Transverse colon (tissue), 4 donors: Measurements from ENCODE around the gene OR2V2. TPM values are rescaled to one million over a fixed set of nuclear protein-coding genes. Genes with fewer than 3 reads are reported as not detected.
"Not testable (repeated sequence)": the region's sequence is repeated elsewhere in the genome, so short reads cannot be mapped to it uniquely, and the experiment has no call there.

Experiments used
- DNase-seq: peaks from one replicate; pipeline ENCODE4 v3.0.0-alpha.2; 2019
- H3K27ac ChIP-seq, 4 donors: fragments of 200-600 bp; sonication (generic); 2 replicates each; pipeline ENCODE4 v1.5.1; 2016 to 2018; ENCODE audit warnings: inconsistent platforms in 4 of 4
- H3K27me3 ChIP-seq: fragments of 200-600 bp; sonication (generic); 2 replicates; pipeline ENCODE4 v1.5.1; 2017; ENCODE audit warnings: inconsistent platforms
- H3K36me3 ChIP-seq, 4 donors: fragments of 200-600 bp; sonication (generic); 2 replicates each; pipeline ENCODE4 v1.5.1; 2017 to 2019; ENCODE audit warnings: inconsistent platforms in 4 of 4
- H3K4me1 ChIP-seq, 4 donors: fragments of 200-600 bp; sonication (generic); 2 replicates each; pipeline ENCODE4 v1.5.1; 2017 to 2020; ENCODE audit warnings: inconsistent platforms in 4 of 4
- H3K4me3 ChIP-seq, 4 donors: fragments of 200-600 bp; sonication (generic); 1 replicate in 1 of 4; 2 replicates in 3 of 4; pipeline versions ENCODE4 v1.5.1 to v1.6.1; 2017 to 2019; ENCODE audit warnings: inconsistent platforms in 4 of 4
- H3K9me3 ChIP-seq, 2 donors: fragments of 200-600 bp; sonication (generic); 2 replicates each; pipeline ENCODE4 v1.5.1; 2017 to 2019; ENCODE audit warnings: inconsistent platforms in 2 of 2
- EP300 ChIP-seq: sonication (generic); formaldehyde crosslinking; IDR thresholded peaks from one replicate; pipeline ENCODE4 v1.6.1; 2017; ENCODE audit warnings: antibody characterized with exemption, low read depth
- POLR2A ChIP-seq: fragments of 450-650 bp; IDR thresholded peaks from one replicate; pipeline ENCODE4 v1.6.1; 2016; ENCODE audit warnings: antibody characterized with exemption, mild to moderate bottlenecking, moderate library complexity
- POLR2AphosphoS5 ChIP-seq, 3 donors: sonication (generic); formaldehyde crosslinking; IDR thresholded peaks; one replicate each; pipeline ENCODE4 v1.6.1; 2016; ENCODE audit warnings: antibody characterized with exemption in 3 of 3
- WGBS, 2 donors: methylation state at CpG; one replicate each; pipeline ENCODE4 v1.1.5; 2018; ENCODE audit warnings: low coverage in 1 of 2; 5-methylcytosine and 5-hydroxymethylcytosine counted together
- in situ Hi-C, 4 donors: fragments of 200-750 bp; cut with MboI; loops; one replicate each; pipeline versions ENCODE4 v1.15.0 to v1.15.1; 2017; ENCODE audit warnings: low sequenced_read_pairs in 3 of 4, low pct_ligation_motif_present in 1 of 4, low pct_unique_long_range_greater_than_20kb in 1 of 4
- intact Hi-C: fragments of 100-400 bp; cut with DNase I; formaldehyde crosslinking; loops from one replicate; pipeline ENCODE4 v1.15.1; 2023; ENCODE audit warnings: low total_unique reads
- total RNA-seq, 4 donors: library from RNA; depleted of rRNA; stranded (reverse); fragments of >200 nt; gene quantifications; one replicate each; pipeline ENCODE4 v1.1.0, GENCODE V29; 2016
- TF ChIP-seq, protein P1 (sequence below), 5 experiments: fragments of 200-600 bp in 3 of 5; fragments of 450-650 bp in 2 of 5; sonication (generic) in 3 of 5; IDR thresholded peaks; 1 replicate in 2 of 5; 2 replicates in 3 of 5; pipeline ENCODE4 v1.5.1; 2016 to 2017; ENCODE audit warnings: antibody characterized with exemption in 5 of 5, inconsistent platforms in 3 of 5, mild to moderate bottlenecking in 2 of 5, moderate library complexity in 1 of 5

OR2V2 gene
- total RNA-seq, 4 donors from 2014 or later, result not detected

DNA sequence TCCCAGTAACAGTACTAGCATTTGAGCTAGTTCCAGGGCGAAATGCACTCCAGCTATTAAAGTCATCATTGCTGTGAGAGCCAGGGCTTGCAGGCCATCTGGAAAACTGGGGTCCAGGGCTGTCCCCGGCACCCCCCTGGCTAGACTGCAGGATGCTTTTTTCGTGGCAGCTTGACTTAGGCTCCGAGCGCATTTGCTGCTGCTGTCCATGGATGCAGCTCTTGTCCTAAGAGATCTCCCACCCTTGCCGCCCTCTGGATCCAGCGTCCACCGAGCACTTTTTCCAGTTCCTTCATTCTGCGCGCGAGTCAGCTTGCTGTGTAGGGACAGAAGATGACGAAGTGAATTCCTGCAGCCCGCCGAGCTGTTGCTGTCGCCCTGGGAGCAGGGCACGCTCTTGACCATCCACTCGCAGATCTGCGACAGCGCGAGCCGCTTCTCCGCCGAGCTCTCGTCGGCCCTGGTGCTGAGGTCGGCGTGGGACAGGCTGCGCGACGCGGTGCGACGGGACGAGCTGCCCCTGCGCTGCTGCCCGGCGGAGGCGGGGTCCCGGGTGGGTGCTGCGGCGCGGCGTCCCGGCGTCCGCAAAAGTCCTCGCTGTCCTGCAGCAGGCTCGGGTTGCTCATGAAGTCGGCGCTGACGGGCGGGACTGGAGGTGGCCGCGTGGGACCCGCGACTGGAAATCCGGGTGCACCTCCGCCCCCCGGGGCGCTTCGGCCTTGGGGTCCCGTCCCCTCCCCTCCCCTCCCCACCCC, 47.1 kb upstream of the OR2V2 start:
- Histone ChIP-seq H3K27me3 (peaks cover 42% of the 10 kb centered on the region), H3K9me3 (no peaks in the 10 kb centered on the region), H3K4me1 (peaks cover 0 to 3% (median 0%) of the 10 kb centered on the region in 4 donors), H3K27ac (no peak overlapping the region), H3K36me3 (no peaks in the 10 kb centered on the region), H3K4me3 (no peak overlapping the region)
- intact Hi-C loops, result no loop called here
- DNase-seq, result no peak
- no peak for TF ChIP-seq POLR2A
- TF ChIP-seq POLR2AphosphoS5 (IDR thresholded peaks at IDR 0.05), result no peak
- no peak for TF ChIP-seq EP300
- TF ChIP-seq, protein P1, sequence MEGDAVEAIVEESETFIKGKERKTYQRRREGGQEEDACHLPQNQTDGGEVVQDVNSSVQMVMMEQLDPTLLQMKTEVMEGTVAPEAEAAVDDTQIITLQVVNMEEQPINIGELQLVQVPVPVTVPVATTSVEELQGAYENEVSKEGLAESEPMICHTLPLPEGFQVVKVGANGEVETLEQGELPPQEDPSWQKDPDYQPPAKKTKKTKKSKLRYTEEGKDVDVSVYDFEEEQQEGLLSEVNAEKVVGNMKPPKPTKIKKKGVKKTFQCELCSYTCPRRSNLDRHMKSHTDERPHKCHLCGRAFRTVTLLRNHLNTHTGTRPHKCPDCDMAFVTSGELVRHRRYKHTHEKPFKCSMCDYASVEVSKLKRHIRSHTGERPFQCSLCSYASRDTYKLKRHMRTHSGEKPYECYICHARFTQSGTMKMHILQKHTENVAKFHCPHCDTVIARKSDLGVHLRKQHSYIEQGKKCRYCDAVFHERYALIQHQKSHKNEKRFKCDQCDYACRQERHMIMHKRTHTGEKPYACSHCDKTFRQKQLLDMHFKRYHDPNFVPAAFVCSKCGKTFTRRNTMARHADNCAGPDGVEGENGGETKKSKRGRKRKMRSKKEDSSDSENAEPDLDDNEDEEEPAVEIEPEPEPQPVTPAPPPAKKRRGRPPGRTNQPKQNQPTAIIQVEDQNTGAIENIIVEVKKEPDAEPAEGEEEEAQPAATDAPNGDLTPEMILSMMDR (IDR thresholded peaks at IDR 0.05), result no peak
- WGBS, 2 donors, result 8% methylated on average over 33 of the region's 62 CpGs; no CpG with 5 or more reads in 1 of the 2 donors
- in situ Hi-C loops, result no loop called here

DNA sequence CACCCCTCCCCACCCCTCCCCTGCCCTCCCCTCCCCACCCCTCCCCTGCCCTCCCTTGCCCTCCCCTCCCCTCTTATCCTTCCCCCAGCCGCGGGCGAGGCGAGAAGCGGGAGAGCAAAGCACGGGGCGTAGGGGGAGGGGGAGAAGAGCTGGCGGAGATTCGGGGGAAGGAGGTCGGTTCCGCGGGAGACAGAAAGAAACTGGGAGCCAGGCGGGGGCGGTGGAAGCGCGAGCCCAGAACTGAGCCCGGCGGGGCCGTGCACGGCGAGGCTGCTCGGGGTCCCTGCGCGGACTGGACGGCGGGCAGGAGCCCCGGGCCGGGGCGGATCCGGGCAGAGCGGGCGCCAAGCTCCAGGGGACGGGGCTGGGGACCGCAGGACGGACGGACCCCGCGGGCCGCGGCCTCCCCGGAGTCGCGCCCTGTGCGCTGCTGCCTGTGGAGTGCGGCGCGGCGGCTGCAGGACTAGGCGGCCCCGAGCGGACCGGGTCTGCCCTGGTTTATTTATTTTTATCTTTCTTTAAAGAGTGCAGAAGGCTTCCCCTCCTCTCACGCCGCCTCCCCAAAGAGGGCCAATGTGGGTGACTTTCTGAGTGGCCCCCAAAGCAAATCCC, 46.2 kb upstream of the OR2V2 start:
- intact Hi-C loops, DNase-seq, in situ Hi-C loops, H3K4me3 ChIP-seq, H3K9me3 ChIP-seq, H3K36me3 ChIP-seq, H3K27ac ChIP-seq, H3K4me1 ChIP-seq: not testable (repeated sequence)
- peaks cover 46% of the 10 kb centered on the region for H3K27me3 ChIP-seq
- WGBS, 2 donors, result no CpG with 5 or more reads among the region's 54 CpGs

DNA sequence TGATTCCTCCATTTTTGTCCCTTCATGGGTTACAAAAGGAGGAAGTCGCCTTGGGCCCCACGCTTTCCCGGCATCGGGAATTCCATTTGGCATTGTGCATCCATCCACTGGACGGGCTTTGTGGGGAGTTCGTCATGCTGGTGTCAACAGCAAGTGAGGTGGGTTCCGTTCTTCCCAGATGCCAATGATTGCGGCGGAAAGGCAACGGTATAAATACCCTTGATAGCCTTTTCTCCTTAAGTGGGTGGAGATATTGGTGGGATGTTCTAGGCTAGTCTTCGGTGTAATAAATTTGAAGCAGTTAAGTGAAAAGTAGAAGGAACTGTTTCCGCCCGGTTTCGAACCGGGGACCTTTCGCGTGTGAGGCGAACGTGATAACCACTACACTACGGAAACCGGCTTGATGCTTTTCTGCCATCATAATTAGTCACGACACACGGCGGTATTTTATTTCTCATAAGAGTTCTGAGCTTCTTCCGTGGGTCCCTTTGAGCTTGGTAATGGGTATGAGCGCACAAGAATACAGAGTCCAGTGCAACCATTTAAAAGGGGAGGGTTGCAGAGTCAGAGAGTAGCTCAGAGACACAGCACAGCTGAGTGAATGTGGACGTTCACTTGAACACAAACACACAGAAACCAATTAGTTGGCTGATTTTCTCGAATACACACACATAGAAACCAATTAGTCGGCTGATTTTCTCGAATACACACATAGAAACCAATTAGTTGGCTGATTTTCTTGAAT, 45.3 kb upstream of the OR2V2 start:
- H3K4me3 ChIP-seq, H3K9me3 ChIP-seq, in situ Hi-C loops, H3K36me3 ChIP-seq, DNase-seq, H3K4me1 ChIP-seq, H3K27ac ChIP-seq, intact Hi-C loops: not testable (repeated sequence)
- H3K27me3 ChIP-seq, result peaks cover 56% of the 10 kb centered on the region
- no CpG with 5 or more reads among the region's 30 CpGs for WGBS, 2 donors

DNA sequence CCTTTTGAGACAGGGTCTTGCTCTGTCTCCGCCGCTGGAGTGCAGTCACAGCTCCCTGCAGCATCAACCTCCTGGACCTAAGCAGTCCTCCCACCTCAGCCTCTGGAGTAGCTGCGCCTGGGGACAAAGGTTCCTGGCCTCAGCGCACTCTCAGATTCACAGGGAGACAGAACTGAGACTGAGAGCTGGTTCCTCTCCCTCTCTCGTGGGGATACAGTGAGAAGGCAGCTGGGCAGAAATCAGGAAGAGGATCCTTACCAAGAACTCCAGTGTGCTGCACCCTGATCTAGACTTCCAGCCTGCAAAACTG, 43.2 kb upstream of the OR2V2 start:
- H3K27ac ChIP-seq, H3K4me3 ChIP-seq, H3K9me3 ChIP-seq, DNase-seq, H3K4me1 ChIP-seq, in situ Hi-C loops, intact Hi-C loops, H3K36me3 ChIP-seq: not testable (repeated sequence)
- H3K27me3 ChIP-seq, result peaks cover 68% of the 10 kb centered on the region
- 10% methylated on average over 5 of the region's 5 CpGs; no CpG with 5 or more reads in 1 of the 2 donors for WGBS, 2 donors

DNA sequence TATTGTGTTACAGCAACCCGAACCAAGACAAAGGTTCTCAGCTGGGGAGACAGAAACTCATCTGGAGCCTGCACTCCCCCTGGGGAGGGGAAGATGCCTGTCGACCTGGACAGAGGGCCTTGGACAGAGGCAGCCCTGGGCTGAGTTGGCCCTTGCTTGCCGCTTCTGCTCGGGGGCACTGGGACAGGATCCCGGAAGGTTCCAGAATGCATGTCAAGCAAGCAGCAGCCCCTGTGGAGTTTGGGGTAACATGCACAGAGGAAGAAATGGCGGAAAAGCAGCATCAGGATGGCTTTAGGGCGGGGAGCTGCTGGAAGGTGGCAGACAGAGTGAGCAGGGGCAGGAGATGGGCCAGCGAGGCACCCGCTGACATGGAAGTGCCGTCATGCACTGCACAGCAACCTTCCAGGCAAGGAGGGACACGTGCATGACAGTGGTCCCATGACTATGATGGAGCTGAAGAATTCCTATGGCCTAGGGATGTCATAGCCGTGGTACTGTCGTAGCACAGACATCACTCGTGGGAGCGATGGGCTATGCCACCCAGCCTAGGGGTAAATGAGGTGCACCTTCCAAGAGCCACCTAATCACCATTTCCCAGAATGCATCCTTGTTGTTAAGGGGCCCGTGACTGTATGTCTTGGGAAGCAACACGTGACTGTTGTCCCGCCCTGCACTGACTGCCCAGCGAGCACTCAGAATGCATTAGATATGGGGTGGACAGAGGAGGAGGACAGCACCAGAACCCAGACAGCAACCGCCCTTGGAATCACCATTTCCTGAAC, 42.6 kb upstream of the OR2V2 start:
- H3K36me3 ChIP-seq, H3K4me1 ChIP-seq, H3K9me3 ChIP-seq, DNase-seq, H3K4me3 ChIP-seq, in situ Hi-C loops, intact Hi-C loops, H3K27ac ChIP-seq: not testable (repeated sequence)
- 35 to 80% methylated on average over 1 to 10 of the region's 20 CpGs for WGBS, 2 donors
- H3K27me3 ChIP-seq, result peaks cover 68% of the 10 kb centered on the region
